ENCODE measurements around the gene TDRKH. TPM values are rescaled to one million over a fixed set of nuclear protein-coding genes. Genes with fewer than 3 reads are reported as not detected.

Gene TDRKH
- total and polyA plus RNA-seq, 2 of the 13 experiments (the other 11 are each of a cell fraction or from before 2014, with no cell fraction given): 3.9 to 5.4 TPM

DNA sequence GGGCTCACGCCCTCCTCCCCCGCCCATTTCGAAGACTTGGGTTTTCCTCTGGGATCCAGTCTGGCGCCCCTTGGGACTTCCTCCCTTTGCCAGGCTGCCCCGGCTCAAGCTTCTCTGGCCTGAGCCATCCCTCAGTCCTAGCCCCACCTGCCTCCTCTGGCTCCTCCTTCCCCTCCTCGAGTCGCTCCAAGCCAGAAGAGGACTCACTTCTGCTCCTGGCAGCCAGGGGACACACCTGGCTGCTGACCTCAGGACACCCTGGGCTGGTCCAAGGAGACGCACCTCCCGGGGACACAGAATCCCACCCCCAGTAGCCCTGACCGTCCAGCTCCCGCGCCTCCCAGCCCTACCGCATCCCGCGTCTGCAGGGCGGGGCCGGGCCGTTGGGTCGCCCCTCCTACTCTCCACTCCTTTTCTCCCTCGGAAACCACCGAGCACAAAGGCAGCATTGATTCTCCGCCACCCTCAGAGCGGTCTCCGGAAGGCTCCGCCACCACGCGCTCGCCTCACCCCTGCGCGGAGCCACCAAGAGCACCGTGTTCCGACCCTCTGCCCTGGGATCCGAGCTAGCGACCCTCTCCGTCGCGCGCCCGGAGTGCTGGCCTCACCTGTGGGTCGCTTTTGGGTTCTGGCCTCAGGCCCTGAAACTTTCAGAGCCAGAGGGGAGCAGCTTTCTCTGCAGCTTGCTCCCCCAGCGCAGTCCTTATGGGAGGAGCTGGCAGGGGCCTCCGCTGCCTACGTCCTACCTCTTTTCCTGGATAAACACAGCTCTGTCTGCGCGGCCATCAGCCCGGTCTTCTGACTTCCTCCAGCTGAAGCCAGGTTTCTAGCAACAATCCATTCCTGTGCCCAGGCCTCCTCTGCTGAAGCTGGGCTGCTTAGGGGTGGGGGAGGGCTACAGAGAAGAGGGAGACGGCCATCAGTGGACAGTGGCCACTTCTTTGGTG, 49.4 kb upstream of the TDRKH start, which contains the start of gene C2CD4D (continued):
- TF ChIP-seq, protein P1, sequence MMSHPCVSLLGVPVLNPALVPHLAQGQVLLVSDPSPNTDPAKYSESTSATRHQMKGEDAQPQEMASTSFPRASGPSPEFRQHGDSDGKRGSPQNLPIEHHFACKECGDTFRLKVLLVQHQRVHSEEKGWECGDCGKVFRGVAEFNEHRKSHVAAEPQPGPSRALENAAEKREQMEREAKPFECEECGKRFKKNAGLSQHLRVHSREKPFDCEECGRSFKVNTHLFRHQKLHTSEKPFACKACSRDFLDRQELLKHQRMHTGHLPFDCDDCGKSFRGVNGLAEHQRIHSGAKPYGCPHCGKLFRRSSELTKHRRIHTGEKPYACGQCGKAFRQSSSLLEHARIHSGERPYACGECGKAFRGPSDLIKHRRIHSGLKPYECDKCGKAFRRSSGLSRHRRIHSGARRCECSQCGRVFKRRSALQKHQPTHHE (CRISPR knock-in tag; IDR thresholded peaks at IDR 0.05; ENCODE audit: borderline replicate concordance): no peak
- TF ChIP-seq CENPX (CRISPR knock-in tag; IDR thresholded peaks at IDR 0.05) (no peak), U2AF2 (IDR thresholded peaks at IDR 0.05; ENCODE audit: low read depth, low read length) (no peak), ZFP82 (CRISPR knock-in tag; IDR thresholded peaks at IDR 0.05; ENCODE audit: borderline replicate concordance) (no peak), ZNF124 (CRISPR knock-in tag; IDR thresholded peaks at IDR 0.05) (no peak), RXRA (CRISPR knock-in tag; IDR thresholded peaks at IDR 0.05) (no peak; the same call in 1 of the 2 replicates), HMGA1 (CRISPR knock-in tag; conservative IDR thresholded peaks at IDR 0.05) (no peak), NR2C2 (CRISPR knock-in tag; IDR thresholded peaks at IDR 0.05; ENCODE audit: borderline replicate concordance) (no peak), ZFP62 (CRISPR knock-in tag; IDR thresholded peaks at IDR 0.05) (no peak), ONECUT2 (CRISPR knock-in tag; IDR thresholded peaks at IDR 0.05) (no peak), AHR (CRISPR knock-in tag; IDR thresholded peaks at IDR 0.05) (no peak)
- TF ChIP-seq, protein P2, sequence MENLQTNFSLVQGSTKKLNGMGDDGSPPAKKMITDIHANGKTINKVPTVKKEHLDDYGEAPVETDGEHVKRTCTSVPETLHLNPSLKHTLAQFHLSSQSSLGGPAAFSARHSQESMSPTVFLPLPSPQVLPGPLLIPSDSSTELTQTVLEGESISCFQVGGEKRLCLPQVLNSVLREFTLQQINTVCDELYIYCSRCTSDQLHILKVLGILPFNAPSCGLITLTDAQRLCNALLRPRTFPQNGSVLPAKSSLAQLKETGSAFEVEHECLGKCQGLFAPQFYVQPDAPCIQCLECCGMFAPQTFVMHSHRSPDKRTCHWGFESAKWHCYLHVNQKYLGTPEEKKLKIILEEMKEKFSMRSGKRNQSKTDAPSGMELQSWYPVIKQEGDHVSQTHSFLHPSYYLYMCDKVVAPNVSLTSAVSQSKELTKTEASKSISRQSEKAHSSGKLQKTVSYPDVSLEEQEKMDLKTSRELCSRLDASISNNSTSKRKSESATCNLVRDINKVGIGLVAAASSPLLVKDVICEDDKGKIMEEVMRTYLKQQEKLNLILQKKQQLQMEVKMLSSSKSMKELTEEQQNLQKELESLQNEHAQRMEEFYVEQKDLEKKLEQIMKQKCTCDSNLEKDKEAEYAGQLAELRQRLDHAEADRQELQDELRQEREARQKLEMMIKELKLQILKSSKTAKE (CRISPR knock-in tag; IDR thresholded peaks at IDR 0.05; ENCODE audit: borderline replicate concordance): no peak
- TF ChIP-seq, protein P3, sequence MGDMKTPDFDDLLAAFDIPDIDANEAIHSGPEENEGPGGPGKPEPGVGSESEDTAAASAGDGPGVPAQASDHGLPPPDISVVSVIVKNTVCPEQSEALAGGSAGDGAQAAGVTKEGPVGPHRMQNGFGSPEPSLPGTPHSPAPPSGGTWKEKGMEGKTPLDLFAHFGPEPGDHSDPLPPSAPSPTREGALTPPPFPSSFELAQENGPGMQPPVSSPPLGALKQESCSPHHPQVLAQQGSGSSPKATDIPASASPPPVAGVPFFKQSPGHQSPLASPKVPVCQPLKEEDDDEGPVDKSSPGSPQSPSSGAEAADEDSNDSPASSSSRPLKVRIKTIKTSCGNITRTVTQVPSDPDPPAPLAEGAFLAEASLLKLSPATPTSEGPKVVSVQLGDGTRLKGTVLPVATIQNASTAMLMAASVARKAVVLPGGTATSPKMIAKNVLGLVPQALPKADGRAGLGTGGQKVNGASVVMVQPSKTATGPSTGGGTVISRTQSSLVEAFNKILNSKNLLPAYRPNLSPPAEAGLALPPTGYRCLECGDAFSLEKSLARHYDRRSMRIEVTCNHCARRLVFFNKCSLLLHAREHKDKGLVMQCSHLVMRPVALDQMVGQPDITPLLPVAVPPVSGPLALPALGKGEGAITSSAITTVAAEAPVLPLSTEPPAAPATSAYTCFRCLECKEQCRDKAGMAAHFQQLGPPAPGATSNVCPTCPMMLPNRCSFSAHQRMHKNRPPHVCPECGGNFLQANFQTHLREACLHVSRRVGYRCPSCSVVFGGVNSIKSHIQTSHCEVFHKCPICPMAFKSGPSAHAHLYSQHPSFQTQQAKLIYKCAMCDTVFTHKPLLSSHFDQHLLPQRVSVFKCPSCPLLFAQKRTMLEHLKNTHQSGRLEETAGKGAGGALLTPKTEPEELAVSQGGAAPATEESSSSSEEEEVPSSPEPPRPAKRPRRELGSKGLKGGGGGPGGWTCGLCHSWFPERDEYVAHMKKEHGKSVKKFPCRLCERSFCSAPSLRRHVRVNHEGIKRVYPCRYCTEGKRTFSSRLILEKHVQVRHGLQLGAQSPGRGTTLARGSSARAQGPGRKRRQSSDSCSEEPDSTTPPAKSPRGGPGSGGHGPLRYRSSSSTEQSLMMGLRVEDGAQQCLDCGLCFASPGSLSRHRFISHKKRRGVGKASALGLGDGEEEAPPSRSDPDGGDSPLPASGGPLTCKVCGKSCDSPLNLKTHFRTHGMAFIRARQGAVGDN (CRISPR knock-in tag; IDR thresholded peaks at IDR 0.05): peak; percentile 84
- TF ChIP-seq, protein P4, sequence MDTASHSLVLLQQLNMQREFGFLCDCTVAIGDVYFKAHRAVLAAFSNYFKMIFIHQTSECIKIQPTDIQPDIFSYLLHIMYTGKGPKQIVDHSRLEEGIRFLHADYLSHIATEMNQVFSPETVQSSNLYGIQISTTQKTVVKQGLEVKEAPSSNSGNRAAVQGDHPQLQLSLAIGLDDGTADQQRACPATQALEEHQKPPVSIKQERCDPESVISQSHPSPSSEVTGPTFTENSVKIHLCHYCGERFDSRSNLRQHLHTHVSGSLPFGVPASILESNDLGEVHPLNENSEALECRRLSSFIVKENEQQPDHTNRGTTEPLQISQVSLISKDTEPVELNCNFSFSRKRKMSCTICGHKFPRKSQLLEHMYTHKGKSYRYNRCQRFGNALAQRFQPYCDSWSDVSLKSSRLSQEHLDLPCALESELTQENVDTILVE (CRISPR knock-in tag; IDR thresholded peaks at IDR 0.05): no peak
- TF ChIP-seq, protein P5, sequence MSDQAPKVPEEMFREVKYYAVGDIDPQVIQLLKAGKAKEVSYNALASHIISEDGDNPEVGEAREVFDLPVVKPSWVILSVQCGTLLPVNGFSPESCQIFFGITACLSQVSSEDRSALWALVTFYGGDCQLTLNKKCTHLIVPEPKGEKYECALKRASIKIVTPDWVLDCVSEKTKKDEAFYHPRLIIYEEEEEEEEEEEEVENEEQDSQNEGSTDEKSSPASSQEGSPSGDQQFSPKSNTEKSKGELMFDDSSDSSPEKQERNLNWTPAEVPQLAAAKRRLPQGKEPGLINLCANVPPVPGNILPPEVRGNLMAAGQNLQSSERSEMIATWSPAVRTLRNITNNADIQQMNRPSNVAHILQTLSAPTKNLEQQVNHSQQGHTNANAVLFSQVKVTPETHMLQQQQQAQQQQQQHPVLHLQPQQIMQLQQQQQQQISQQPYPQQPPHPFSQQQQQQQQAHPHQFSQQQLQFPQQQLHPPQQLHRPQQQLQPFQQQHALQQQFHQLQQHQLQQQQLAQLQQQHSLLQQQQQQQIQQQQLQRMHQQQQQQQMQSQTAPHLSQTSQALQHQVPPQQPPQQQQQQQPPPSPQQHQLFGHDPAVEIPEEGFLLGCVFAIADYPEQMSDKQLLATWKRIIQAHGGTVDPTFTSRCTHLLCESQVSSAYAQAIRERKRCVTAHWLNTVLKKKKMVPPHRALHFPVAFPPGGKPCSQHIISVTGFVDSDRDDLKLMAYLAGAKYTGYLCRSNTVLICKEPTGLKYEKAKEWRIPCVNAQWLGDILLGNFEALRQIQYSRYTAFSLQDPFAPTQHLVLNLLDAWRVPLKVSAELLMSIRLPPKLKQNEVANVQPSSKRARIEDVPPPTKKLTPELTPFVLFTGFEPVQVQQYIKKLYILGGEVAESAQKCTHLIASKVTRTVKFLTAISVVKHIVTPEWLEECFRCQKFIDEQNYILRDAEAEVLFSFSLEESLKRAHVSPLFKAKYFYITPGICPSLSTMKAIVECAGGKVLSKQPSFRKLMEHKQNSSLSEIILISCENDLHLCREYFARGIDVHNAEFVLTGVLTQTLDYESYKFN (CRISPR knock-in tag; conservative IDR thresholded peaks at IDR 0.05): no peak
